ENCODE measurements around the gene PRC1. TPM values are rescaled to one million over a fixed set of nuclear protein-coding genes. Genes with fewer than 3 reads are reported as not detected.
"Not testable (repeated sequence)": the region's sequence is repeated elsewhere in the genome, so short reads cannot be mapped to it uniquely, and the experiment has no call there.

Gene PRC1
- polyA plus RNA-seq, 5 donors, result 57.8 to 136 (median 84.1) TPM

DNA sequence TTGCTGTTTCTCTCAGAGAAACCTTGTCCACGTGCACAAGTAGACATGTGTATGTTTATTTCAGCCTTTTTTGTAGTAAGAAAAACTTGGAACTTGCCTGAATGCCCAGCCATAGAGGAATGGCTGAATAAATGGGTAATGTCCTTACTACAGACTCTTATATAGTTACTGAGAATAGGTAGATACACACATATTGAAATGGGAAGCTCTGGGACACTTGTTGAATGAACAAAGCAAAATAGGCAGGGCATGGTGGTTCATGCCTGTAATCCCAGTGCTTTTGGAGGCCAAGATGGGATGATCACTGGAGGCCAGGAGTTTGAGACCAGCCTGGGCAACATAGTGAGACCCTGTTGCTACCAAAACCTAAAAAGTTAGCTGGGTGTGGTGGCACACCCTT is 57.5 kb downstream of the PRC1 start:
- no peak for DNase-seq

DNA sequence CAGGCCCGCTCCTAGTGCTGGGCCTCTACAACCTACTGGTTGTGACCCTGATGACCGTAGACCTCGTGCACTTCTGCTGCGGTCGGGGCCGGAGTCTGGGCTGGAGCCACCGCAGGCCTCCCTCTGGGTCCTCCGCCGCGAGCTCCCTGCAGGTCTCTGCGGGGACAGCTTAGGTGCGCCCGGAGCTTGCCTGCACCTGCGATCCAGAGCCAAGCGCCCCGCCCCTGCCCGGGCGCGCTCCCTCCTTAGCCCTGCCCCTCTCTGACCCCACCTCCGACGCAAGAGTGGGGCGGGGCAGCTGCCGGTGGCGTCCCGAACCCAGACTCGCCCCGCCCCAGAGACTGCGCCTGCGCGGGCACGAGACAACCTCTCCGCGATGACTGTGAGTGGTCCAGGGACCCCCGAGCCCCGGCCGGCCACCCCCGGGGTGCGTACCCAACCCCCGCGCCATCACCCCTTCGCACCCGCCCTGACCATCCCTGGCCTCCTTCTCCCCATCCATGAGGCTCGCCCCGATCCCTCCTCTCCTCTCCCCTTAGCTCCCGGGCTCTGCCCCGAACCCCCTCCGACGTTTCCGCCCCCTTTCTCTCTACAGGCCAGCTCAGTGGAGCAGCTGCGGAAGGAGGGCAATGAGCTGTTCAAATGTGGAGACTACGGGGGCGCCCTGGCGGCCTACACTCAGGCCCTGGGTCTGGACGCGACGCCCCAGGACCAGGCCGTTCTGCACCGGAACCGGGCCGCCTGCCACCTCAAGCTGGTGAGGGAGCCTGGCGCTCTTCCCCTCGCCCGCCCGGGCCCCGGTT is 59.2 kb downstream of the PRC1 start, which contains the start of gene UNC45A:
UNC45A (plus strand) TSS at position 337 of the 803 bp plus-strand sequence; CDS start at position 377, 40 bp downstream.
- DNase-seq, result peak; percentile 88 to 89

DNA sequence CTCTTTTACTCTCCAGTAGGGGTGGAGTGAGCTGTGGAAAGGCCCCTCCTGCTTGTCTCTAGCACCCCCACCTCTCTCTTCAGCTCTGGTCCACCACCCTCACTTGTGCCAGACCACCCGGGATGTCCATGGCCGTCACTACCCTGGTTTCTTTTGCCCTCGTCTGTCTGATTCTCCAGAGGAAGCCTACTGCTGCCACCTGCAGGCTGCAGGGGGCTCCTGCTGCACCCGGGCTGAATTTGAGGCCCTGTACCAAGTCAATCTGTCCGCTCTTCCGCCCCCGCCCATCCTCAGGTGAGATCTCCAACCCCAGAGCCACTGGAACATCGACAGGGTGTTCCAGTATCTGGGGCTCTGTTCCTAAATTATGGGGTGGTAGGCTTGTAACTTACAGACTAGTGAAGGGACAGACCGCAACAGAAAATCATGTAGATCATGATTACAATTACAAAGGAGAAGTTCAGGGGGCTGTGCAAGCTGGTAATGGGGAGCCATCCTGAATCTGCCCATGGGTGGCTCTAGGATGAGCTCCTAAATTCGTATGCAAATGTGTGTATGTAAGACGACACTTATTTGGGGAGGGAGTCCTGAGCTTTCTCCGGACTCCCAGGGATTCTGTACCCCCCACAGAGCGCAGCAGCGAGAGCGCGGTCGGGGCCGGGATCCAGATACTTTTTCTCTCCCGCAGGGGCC is 59.9 kb downstream of the PRC1 start:
- DNase-seq, result peak; percentile 63 to 75

DNA sequence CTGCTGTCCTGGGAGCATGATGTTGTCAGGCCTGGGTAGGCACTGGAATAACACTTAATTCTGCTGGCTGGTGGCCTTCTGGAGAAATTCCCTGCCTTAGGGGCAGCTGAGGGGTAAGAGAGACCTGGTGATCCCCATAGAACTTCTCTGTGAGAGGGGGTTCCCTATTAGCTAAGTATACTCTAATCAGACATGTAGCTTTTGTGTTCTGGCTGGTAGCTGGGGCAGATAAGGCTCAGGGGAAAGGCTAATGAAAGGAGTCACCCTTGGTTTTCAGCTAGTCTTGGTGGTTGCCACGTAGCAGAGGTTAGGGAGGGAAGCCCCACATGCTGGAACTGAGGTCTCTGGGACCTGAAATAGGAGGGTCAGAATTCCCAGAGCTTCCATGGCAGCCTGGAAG is 61.0 kb downstream of the PRC1 start:
- no peak for DNase-seq

DNA sequence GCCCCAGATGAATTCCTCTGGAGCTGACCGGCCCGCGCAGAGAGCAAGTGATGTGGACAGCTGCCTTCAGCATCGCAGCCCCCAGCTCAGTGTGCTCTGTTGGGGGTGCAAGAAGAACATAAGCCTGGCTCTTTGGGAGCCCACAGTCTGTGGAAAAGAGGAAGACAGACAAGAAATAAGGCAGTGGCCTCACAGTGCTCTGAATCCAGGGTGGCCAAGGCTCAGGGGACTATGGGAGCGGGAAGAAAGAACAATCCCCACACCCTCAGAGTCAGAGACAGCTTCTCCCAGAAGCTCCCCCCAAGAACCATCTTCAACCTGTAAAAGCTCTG is 61.7 kb downstream of the PRC1 start:
- DNase-seq, result no peak

DNA sequence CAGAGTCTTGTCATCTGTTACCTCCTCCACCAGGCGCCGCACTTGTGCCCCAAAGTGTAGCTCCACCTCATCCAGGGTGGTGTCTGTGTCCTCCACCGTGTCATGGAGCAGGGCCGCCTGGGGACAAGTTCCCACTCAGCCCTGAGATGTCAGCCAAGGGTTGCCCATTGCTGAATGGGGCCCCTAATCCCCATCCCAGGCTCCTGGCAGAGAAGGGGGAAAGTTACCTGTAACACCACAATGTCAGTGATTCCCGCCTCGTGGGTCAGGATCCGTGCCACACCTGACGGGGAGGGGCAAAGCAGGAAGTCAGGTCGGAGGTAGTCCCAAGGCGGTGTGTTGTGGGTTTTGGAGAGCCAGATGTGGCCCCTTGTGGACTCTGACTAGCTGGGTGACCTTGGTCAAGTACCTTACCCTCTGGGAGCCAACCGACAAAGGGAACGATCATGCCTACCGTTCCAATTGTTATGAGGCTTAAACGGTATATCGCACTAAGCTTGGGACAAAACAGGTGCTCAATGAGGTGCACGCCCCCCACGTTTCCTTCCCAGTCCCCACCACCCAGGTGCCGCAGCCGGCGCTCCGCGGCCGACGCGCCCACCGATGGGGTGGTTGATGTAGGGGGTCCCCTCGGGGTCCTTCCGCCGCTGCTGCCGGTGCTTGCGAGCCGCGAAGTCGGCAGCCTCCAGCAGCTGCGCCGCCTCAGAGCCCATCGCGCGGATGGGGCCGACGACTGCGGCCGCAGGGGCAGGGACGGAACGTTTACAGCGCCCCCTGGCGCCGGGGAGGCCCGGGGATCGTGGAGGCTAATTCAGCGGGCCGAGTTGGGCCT is 62.3 kb downstream of the PRC1 start, which contains the start of gene HDDC3:
HDDC3 (minus strand) TSS at position 722 of the 832 bp plus-strand sequence; CDS start at position 713, 9 bp downstream.
- DNase-seq, result peak; percentile 77 to 82

DNA sequence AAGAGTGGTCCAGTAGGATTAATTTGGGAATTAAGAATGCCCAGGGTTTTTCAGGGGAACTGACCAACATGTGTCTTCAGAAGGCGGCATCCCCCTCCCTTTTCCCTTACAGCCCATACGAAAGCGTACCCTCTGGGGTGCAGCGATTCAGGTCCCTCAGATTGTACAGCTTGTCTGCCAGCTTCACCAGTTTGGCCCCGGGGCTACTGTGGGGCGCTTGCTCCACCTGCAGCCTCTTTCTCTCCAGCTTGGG is 62.8 kb downstream of the PRC1 start:
- no peak for DNase-seq

DNA sequence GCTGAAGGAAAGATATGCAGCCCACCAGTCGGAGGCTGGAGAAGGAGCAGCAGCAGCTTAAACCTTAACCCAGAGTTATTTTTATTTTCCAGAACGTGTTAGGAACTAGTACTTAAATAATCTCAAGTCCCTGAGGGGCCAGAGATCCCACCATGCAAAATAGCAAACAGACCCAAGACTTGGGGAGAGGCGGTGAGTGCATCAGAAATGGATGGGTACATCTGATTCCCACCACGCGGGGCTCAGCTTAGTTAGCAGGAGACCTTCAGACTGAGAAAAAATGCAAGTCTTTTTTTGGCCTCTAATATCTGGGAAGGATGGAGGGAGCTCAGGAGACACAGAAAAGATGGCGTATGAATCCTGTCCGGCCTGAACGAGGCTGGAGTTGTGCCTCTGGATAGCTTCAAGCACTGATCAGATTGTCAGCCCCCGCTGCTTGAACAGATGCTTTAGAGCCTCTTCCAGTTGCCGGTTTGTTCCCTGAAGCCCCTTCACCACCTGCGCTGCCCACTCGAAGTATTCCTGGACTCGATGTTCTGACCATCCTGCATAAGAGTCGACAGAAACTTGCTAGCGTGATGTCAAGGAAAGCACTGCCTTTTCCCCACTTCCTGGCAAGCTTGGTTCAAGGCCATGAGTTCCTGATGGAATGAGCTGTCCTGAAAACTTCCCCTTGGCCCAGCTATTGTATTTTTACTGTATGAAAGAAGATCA is 63.3 kb downstream of the PRC1 start:
- DNase-seq, result no peak

DNA sequence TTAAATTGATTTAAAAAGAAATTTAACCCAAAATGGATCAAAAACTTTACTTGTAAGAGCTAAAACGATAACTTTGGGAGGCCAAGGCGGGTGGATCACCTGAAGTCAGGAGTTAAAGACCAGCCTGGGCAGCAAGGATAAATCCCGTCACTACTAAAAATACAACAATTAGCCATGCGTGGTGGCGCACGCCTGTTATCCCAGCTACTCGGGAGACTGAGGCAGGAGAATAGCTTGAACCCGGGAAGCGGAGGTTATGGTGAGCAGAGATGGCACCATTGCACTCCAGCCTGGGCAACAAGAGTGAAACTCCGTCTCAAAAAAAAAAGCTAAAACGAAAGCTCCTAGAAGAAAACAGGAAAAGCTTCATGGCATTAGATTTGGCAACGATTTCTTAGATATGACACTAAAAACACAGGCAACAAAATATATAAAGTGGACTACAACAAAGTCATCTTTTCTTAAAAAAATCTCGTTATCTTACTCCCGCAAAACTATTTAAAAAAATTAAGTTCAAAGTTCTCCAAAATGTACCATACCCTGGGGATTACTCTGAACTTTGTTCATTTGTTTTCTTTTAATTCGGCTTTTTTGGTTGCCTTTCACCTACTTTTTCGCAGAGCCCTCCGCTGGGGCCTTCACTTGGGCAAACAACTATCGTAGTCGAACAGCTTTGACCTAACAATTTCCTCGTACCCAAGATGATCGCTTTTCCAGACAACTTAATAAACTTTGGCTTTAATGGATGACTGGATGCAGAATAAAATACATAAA is 64.9 kb downstream of the PRC1 start:
- DNase-seq, result no peak

DNA sequence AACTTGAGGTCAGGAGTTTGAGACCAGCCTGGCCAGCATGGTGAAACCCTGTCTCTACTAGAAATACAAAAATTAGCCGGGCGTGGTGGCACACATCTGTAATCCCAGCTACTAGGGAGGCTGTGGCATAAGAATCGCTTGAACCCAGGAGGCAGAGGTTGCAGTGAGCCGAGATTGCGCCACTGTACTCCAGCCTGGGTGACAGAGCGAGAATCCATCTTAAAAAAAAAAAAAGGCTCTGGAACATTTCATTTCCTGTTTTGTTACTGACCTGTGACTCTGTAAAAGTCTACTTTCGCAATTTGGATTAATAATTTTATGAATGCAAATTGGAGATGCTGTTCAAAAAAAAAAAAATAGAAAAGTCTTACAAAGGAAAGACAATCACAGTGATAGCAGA is 66.2 kb downstream of the PRC1 start:
- DNase-seq, result not testable (repeated sequence)

DNA sequence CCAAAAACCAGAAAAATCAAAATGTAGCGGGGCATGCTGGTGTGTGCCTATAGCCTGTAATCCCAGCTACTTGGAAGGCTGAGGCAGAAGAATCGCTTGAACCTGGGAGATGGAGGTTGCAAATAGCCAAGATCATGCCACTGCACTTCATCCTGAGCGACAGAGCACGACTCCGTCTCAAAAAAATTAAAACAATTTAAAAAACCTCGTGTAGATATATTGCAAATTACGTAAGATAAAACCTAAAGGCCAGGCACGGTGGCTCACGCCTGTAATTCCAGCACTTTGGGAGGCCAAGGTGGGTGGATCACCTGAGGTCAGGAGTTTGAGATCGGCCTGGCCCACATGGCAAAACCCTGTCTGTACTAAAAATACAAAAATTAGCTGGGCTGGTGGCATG is 67.6 kb downstream of the PRC1 start:
- not testable (repeated sequence) for DNase-seq

DNA sequence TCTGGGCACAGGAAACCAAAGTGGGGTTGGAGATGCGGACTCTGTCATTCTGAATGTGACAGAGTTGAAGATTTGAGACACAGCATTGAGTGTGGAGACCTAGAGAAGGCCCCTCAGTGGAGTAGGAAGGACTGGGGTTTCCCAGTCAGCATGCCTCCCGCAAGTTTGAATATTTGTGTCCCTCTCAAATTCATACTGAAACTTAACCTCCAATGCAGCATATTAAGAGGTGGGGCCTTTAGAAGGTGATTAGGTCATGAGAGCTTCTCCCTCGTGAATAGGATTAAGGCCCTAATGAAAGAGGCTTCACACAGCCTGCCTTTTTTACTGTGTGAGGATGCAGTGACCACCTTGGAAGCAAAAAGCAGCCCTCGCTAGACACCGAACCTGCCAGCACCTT is 70.0 kb downstream of the PRC1 start:
- DNase-seq, result no peak

DNA sequence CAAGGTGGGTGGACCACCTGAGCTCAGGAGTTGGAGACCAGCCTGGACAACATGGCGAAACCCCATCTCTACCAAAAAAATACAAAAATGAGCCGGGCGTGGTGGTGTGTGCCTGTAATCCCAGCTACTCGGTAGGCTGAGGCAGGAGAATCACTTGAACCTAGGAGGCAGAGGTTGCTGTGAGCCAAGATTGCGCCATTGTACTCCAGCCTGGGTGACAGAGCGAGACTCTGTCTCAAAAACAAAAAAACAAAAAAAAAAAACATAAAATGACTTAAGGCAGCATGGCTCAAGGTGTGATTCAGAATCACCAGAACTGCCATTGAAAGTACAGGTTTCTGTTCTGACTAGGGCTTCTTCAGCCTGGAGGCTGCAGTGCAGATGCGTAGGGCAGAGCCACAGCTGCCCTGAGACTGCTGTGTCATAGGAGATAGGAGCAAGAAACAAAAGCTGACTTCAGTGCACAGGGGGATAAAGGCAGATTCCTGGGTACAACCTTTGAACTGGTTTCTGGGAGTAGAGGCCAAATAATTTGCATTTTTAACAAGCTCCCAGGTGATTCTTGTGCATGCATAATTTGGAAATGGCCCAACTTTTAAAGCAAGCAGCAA is 71.5 kb downstream of the PRC1 start:
- not testable (repeated sequence) for DNase-seq

DNA sequence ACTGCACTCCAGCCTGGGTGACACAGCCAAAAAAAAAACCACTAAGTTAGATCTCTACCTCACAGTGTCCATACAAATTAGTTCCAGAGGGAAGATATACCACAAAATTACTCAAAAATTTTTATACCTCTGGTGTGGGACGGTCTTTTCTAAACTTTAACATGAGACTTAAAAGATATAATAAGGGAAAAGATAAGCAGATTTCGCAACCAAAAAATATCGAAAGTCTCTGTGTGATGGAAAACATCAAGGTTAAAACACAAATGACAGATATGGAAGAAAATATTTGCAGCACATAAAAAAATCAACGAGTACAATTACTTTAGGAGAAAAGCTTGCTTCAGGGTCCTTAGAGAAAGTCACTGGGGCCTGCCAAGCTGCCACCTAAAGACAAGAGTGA is 72.4 kb downstream of the PRC1 start:
- DNase-seq, result no peak

DNA sequence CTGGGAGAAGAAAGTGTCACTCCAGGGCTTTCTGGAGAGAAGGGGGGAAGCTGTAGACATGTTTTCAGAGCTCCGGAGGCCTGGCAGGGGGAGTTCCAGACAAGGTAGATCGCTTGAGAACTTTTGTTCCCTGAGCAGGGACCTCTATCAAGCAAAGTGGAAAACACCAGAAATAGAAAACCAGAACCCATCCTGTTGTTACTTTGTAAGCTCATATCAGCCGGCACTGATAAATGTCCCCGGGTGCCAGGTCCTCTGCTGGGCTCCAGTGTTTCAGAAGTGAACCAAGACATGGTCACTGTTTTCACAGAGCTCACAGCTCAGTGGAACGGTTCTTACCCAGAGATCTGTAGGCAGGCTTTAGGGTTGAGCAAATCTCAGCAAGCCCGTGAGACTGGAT is 75.5 kb downstream of the PRC1 start:
- no peak for DNase-seq

DNA sequence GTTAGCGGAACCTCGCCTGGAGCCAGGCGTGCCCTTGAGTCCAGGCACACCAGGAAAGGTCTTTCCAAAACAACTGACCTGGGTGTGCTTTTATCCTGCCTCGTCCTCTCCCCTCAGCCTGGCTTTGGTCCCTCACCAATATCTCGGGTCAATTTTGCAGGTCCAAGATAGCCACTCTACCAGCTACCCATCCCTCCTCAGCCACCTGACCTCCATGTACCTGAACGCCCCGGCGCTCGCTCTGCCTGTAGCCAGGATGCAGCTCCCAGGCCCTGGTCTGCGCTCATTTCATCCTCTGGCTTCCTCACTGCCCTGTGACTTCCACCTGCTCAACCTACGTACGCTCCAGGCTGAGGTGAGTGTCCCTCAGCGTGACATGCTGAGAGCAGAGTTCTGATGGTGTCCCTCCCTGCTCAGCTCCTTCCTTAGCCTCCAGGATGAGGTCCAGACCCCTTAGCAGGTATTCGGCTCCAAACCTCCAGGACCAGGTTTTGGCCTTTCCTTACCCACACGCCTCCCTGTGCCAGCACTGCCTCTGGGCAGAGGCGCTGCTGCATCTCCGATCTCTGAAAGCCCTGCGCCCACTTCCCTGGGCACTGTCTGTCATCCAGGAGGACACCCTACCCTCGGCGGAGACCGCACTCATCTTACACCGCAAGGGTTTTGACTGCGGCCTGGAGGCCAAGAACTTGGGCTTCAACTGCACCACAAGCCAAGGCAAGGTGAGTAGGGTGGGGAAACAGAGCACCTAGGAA is 76.1 kb downstream of the PRC1 start:
- DNase-seq, result no peak

DNA sequence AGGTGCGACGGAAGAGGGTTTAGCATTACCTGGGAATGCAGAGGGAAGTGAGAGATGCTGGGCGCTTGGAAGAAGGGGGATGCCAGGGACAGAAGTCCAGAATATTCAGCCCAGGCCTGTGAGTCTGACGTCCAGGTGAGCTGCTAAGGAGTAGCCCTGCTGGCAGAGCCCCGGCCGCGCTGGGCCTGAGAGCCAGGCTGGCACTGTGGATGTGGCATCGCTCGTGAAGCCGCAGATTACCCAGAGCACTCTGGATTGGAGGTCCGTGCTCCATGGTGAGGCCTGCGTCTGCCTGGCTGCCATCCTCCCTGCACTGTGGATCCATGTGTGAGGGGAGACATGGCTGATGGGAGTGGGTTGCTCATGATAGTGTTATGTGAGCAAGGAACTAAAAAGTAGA is 76.8 kb downstream of the PRC1 start:
- no peak for DNase-seq

DNA sequence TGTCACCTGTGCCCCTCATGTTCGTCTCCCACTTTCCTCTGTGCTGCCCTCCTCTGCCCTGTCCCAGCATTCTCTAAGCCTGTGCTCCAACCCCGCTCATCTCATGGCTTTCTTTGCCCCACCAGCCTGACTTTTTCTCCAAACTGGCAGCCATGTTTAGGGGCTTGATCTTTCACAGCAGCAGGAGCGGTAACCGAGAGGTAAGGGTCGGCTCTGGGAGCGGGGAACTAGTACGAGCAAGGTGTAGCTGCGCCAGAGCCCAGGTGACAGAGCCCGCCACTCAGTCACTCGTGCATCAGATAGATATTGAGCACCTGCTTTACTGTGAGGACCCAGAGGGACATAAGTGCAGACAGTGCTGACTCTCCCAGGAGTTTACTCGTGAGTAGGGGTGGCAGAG is 77.9 kb downstream of the PRC1 start:
- DNase-seq, result no peak

Data from right lung (tissue), 5 donors.